Upper lobe of left lung (tissue), 4 donors: ENCODE results near the gene CACNA2D2.

Experiments
- EP300 ChIP-seq, 4 donors: sonication (generic); formaldehyde crosslinking; IDR thresholded peaks; one replicate each; pipeline ENCODE4 v1.5.1; 2017; ENCODE audit warnings: antibody characterized with exemption in 4 of 4, control low read depth in 2 of 4
- POLR2A ChIP-seq, 4 donors: fragments of 450-650 bp; IDR thresholded peaks; one replicate each; pipeline ENCODE4 v1.5.1; 2016 to 2017; ENCODE audit warnings: antibody characterized with exemption in 4 of 4, mild to moderate bottlenecking in 2 of 4
- POLR2AphosphoS5 ChIP-seq, 2 donors: sonication (generic); formaldehyde crosslinking; IDR thresholded peaks; one replicate each; pipeline ENCODE4 v1.5.1; 2017; ENCODE audit warnings: antibody characterized with exemption in 2 of 2
- TF ChIP-seq, protein P1 (sequence below), 6 experiments: fragments of 450-650 bp in 4 of 6; fragments of 200-600 bp in 2 of 6; sonication (generic) in 2 of 6; IDR thresholded peaks; one replicate each; pipeline ENCODE4 v1.5.1; 2016 to 2019; ENCODE audit warnings: antibody characterized with exemption in 6 of 6

- no peak for TF ChIP-seq POLR2A (IDR thresholded peaks at IDR 0.05)
- TF ChIP-seq, protein P1, sequence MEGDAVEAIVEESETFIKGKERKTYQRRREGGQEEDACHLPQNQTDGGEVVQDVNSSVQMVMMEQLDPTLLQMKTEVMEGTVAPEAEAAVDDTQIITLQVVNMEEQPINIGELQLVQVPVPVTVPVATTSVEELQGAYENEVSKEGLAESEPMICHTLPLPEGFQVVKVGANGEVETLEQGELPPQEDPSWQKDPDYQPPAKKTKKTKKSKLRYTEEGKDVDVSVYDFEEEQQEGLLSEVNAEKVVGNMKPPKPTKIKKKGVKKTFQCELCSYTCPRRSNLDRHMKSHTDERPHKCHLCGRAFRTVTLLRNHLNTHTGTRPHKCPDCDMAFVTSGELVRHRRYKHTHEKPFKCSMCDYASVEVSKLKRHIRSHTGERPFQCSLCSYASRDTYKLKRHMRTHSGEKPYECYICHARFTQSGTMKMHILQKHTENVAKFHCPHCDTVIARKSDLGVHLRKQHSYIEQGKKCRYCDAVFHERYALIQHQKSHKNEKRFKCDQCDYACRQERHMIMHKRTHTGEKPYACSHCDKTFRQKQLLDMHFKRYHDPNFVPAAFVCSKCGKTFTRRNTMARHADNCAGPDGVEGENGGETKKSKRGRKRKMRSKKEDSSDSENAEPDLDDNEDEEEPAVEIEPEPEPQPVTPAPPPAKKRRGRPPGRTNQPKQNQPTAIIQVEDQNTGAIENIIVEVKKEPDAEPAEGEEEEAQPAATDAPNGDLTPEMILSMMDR (IDR thresholded peaks at IDR 0.05) = no peak
- TF ChIP-seq POLR2AphosphoS5 (IDR thresholded peaks at IDR 0.05) = no peak
- TF ChIP-seq EP300 (IDR thresholded peaks at IDR 0.05) = no peak
Measured at GRCh38 chr3:50467919-50468318, 35.5 kb downstream of the CACNA2D2 start.
